HepG2 (cell line): Measurements from ENCODE around the gene GNAI2. TPM values are rescaled to one million over a fixed set of nuclear protein-coding genes. Genes with fewer than 3 reads are reported as not detected.
A peak's percentile ranks its signal among the peaks of the same experiment; 100 is the strongest.

Source experiments
- HNRNPL ChIP-seq: fragments of 200-400 bp; formaldehyde crosslinking; IDR thresholded peaks from 2 replicates; pipeline ENCODE4 v1.6.1; 2017; ENCODE audit warnings: mild to moderate bottlenecking, low read depth, low read length
- HOXA7 ChIP-seq: sonication (generic); formaldehyde crosslinking; IDR thresholded peaks from 2 replicates; pipeline ENCODE4 v1.8.1; 2022; ENCODE audit warnings: mild to moderate bottlenecking, missing genetic modification reagents, moderate library complexity
- KDM5A ChIP-seq: fragments of 200-600 bp; sonication (generic); IDR thresholded peaks from 2 replicates; pipeline ENCODE4 v1.7.0; 2018; ENCODE audit warnings: antibody characterized with exemption, mild to moderate bottlenecking, low read length, borderline replicate concordance
- NCOA1 ChIP-seq: sonication (generic); formaldehyde crosslinking; IDR thresholded peaks from 2 replicates; pipeline ENCODE4 v1.9.0; 2021; ENCODE audit warnings: missing genetic modification reagents
- NFYB ChIP-seq: sonication (generic); formaldehyde crosslinking; IDR thresholded peaks from 2 replicates; pipeline ENCODE4 v1.4.0; 2020; ENCODE audit warnings: missing genetic modification reagents
- RERE ChIP-seq: IDR thresholded peaks from 2 replicates; pipeline ENCODE4 v1.6.1; 2016; ENCODE audit warnings: low read depth, missing genetic modification reagents, missing compliant biosample characterization
- SALL1 ChIP-seq: sonication (generic); formaldehyde crosslinking; IDR thresholded peaks from 2 replicates; pipeline ENCODE4 v1.8.0; 2022; ENCODE audit warnings: mild to moderate bottlenecking, missing genetic modification reagents
- ZBTB26 ChIP-seq: IDR thresholded peaks from 2 replicates; pipeline ENCODE4 v1.6.1; 2016; ENCODE audit warnings: missing compliant biosample characterization, missing genetic modification reagents, borderline replicate concordance
- ZBTB38 ChIP-seq: sonication (generic); formaldehyde crosslinking; IDR thresholded peaks from 2 replicates; pipeline ENCODE4 v1.5.1; 2020; ENCODE audit warnings: mild to moderate bottlenecking, missing genetic modification reagents
- ZBTB46 ChIP-seq: sonication (generic); formaldehyde crosslinking; IDR thresholded peaks from 2 replicates; pipeline ENCODE4 v1.4.0; 2020; ENCODE audit warnings: mild to moderate bottlenecking, missing genetic modification reagents, borderline replicate concordance
- ZFP90 ChIP-seq: sonication (generic); formaldehyde crosslinking; IDR thresholded peaks from 2 replicates; pipeline ENCODE4 v1.8.0; 2022; ENCODE audit warnings: missing genetic modification reagents, mild to moderate bottlenecking, inconsistent platforms, borderline replicate concordance
- ZNF256 ChIP-seq: sonication (generic); formaldehyde crosslinking; conservative IDR thresholded peaks from 2 replicates; pipeline ENCODE4 v1.4.0; 2020; ENCODE audit warnings: missing genetic modification reagents
- ZNF430 ChIP-seq: sonication (generic); formaldehyde crosslinking; IDR thresholded peaks from 2 replicates; pipeline ENCODE4 v1.9.0; 2021; ENCODE audit warnings: mild to moderate bottlenecking, missing genetic modification reagents
- ZNF556 ChIP-seq: sonication (generic); formaldehyde crosslinking; IDR thresholded peaks from 2 replicates; pipeline ENCODE4 v1.4.0; 2020; ENCODE audit warnings: mild to moderate bottlenecking, missing genetic modification reagents, borderline replicate concordance
- ZNF782 ChIP-seq: sonication (generic); formaldehyde crosslinking; IDR thresholded peaks from 2 replicates; pipeline ENCODE4 v1.4.0; 2020; ENCODE audit warnings: missing genetic modification reagents, mild to moderate bottlenecking, borderline replicate concordance
- polyA plus RNA-seq, 8 experiments: library from polyadenylated mRNA; depleted of rRNA in 3 of 8; stranded (reverse) in 7 of 8; unstranded in 1 of 8; fragments of >200 nt; fragmentation: Illumina TruSeq in 4 of 8; extraction: Trizol in 4 of 8; gene quantifications; 2 replicates each; pipeline versions ENCODE4 v1.2.1 to v1.2.3, GENCODE V29; 2011 to 2016; ENCODE audit warnings: low read depth in 4 of 8, missing spikeins in 1 of 8, mixed read lengths in 1 of 8; ENCODE audit not compliant: insufficient read depth in 1 of 8
- total RNA-seq, 5 experiments: library from RNA; depleted of rRNA; stranded (reverse); fragments of >200 nt; fragmentation: Illumina TruSeq; extraction: Trizol; gene quantifications; 2 replicates each; pipeline ENCODE4 v1.2.3, GENCODE V29; 2016; ENCODE audit warnings: low read depth in 1 of 5
- TF ChIP-seq, protein P1 (sequence below): sonication (generic); formaldehyde crosslinking; IDR thresholded peaks from 2 replicates; pipeline ENCODE4 v1.4.0; 2020; ENCODE audit warnings: missing genetic modification reagents

The GNAI2 gene
- total and polyA plus RNA-seq, 2 of the 13 experiments (the other 11 are each of a cell fraction or from before 2014, with no cell fraction given): 51.1 to 66.2 TPM

DNA sequence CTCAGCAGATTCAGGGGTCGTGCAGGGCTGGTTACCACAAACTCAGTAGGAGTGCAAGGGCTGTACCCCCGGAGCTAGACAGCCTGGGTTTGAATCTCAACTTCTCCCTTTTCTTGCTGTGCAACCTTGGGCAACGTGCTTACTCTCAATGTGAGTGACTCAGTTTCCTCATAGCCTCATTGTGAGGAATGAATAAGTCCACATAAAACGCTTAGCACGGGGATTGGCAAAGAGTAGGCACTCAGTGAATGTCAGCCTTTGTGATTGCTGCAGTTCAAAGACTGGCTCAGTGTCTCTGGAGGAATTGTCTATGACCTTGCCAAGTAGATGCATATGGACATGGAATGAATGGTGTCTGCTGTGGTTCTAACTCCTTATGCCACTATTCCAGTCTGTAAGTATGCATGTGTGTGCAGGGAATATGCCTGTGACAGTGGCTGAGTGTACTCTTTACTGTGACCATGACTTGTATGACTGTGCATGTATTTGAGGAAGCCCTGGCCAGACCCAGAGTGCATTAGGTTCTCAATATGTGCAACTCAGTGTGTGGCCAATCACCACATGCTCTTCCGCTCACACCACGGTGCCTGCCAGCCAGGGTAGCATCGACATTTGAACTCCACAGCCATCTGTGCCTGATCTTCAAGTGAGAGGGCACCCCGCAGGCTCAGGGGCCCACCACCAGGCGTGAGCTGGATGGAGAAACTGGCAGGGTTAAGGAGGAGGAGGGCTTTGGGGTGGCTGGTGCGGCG is 64.1 kb downstream of the GNAI2 start (continued):
- TF ChIP-seq SALL1: peak; percentile 27; the same call in 1 of the 2 replicates
- TF ChIP-seq, protein P1, sequence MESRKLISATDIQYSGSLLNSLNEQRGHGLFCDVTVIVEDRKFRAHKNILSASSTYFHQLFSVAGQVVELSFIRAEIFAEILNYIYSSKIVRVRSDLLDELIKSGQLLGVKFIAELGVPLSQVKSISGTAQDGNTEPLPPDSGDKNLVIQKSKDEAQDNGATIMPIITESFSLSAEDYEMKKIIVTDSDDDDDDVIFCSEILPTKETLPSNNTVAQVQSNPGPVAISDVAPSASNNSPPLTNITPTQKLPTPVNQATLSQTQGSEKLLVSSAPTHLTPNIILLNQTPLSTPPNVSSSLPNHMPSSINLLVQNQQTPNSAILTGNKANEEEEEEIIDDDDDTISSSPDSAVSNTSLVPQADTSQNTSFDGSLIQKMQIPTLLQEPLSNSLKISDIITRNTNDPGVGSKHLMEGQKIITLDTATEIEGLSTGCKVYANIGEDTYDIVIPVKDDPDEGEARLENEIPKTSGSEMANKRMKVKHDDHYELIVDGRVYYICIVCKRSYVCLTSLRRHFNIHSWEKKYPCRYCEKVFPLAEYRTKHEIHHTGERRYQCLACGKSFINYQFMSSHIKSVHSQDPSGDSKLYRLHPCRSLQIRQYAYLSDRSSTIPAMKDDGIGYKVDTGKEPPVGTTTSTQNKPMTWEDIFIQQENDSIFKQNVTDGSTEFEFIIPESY (CRISPR knock-in tag): peak; percentile 79
- TF ChIP-seq NFYB (CRISPR knock-in tag): no peak
- TF ChIP-seq ZNF556 (CRISPR knock-in tag): peak; percentile 63; the same call in 1 of the 2 replicates
- no peak for TF ChIP-seq ZBTB26 (CRISPR knock-in tag)
- TF ChIP-seq HNRNPL: 0 out of 2 replicates have a peak, but pooled peaks have one; percentile 37
- TF ChIP-seq RERE (CRISPR knock-in tag): no peak
- TF ChIP-seq ZNF782 (CRISPR knock-in tag): 0 out of 2 replicates have a peak, but pooled peaks have one; percentile 5
- TF ChIP-seq ZNF256 (CRISPR knock-in tag): 0 out of 2 replicates have a peak, but pooled peaks have one; percentile 56
- TF ChIP-seq KDM5A: 0 out of 2 replicates have a peak, but pooled peaks have one; percentile 0
- TF ChIP-seq ZBTB46 (CRISPR knock-in tag): no peak
- no peak for TF ChIP-seq NCOA1 (CRISPR knock-in tag)
- 0 out of 2 replicates have a peak, but pooled peaks have one; percentile 36 for TF ChIP-seq HOXA7 (CRISPR knock-in tag)
- peak; percentile 96 for TF ChIP-seq ZBTB38
- 0 out of 2 replicates have a peak, but pooled peaks have one; percentile 30 for TF ChIP-seq ZNF430 (CRISPR knock-in tag)
- 0 out of 2 replicates have a peak, but pooled peaks have one; percentile 15 for TF ChIP-seq ZFP90
